NCI-H2081 (cell line): ENCODE data around the gene PELI1.

ENCODE experiments used
- DNase-seq, 2 experiments: peaks; one replicate each; lab custom pipeline; 2025; lab: John Stamatoyannopoulos, UW

PELI1 gene

GRCh38 chr2:64144057-64145013 is at the start of gene PELI1:
TSS of gene PELI1 (minus strand) at chr2:64144420. CDS start at chr2:64108310, 36,110 bp downstream.
- DNase-seq: peak; percentile 99

GRCh38 chr2:64193491-64193890 is 49.3 kb upstream of the PELI1 start:
- DNase-seq: no peak

- DNase-seq: no peak
These were observed 48.5 kb upstream of the PELI1 start for GRCh38 chr2:64192664-64193105.

GRCh38 chr2:64192125-64192479 is 47.9 kb upstream of the PELI1 start:
- DNase-seq: no peak

- DNase-seq: no peak
These were observed 45.4 kb upstream of the PELI1 start for GRCh38 chr2:64189586-64189985.

GRCh38 chr2:64189167-64189566 is 44.9 kb upstream of the PELI1 start:
- DNase-seq: no peak

- DNase-seq: no peak
These were observed 42.7 kb upstream of the PELI1 start for GRCh38 chr2:64186699-64187605.

- no peak for DNase-seq
These were observed 35.5 kb upstream of the PELI1 start for GRCh38 chr2:64179582-64180321.

- no peak for DNase-seq
These were observed 33.1 kb upstream of the PELI1 start for GRCh38 chr2:64177315-64177714.

- DNase-seq: no peak
These were observed 31.4 kb upstream of the PELI1 start for GRCh38 chr2:64175419-64176197.

- no peak for DNase-seq
These were observed 29.2 kb upstream of the PELI1 start for GRCh38 chr2:64173156-64174135.

GRCh38 chr2:64168756-64169155 is 24.5 kb upstream of the PELI1 start:
- DNase-seq: no peak

GRCh38 chr2:64168201-64168600 is 24.0 kb upstream of the PELI1 start:
- DNase-seq: no peak

- DNase-seq: no peak
These were observed 22.6 kb upstream of the PELI1 start for GRCh38 chr2:64166637-64167420.

- no peak for DNase-seq
These were observed 22.0 kb upstream of the PELI1 start for GRCh38 chr2:64166212-64166611.

GRCh38 chr2:64165706-64166105 is 21.5 kb upstream of the PELI1 start:
- no peak for DNase-seq

- DNase-seq: no peak
These were observed 20.4 kb upstream of the PELI1 start for GRCh38 chr2:64164629-64165028.

- DNase-seq: no peak
These were observed 18.3 kb upstream of the PELI1 start for GRCh38 chr2:64162516-64162915.

- DNase-seq: no peak
These were observed 13.6 kb upstream of the PELI1 start for GRCh38 chr2:64157792-64158191.
